Stimulated activated naive B cell treated with anti-CD40 and anti-IgM and Interleukin-4, amounts not matched to agents 10 μg/mL and 1 μg/mL and 100 μg/mL, for 72 hours (primary cell): ENCODE measurements around the gene SPRED1.
A peak's percentile ranks its signal among the peaks of the same experiment; 100 is the strongest.

Experiments
- ATAC-seq, 2 donors: fragments of 150-1000 bp; cut with Tn5 transposase; replicated peaks; 2 replicates each; pipeline ENCODE4 v1.10.0; 2021; ENCODE audit warnings: moderate library complexity in 1 of 2
- DNase-seq: peaks from one replicate; pipeline ENCODE4 v3.0.0; 2021
- H3K27ac Mint-ChIP-seq: one replicate; pipeline ENCODE4 v1.8.0; 2022; ENCODE audit warnings: mild to moderate bottlenecking, mixed read lengths
- H3K27me3 Mint-ChIP-seq, 2 donors: one replicate each; pipeline ENCODE4 v1.8.0; 2022; ENCODE audit warnings: mixed read lengths in 2 of 2
- H3K36me3 Mint-ChIP-seq, 2 donors: one replicate each; pipeline ENCODE4 v1.8.0; 2022; ENCODE audit warnings: mixed read lengths in 2 of 2, mild to moderate bottlenecking in 1 of 2
- H3K4me1 Mint-ChIP-seq, 2 donors: one replicate each; pipeline ENCODE4 v1.8.0; 2022; ENCODE audit warnings: mixed read lengths in 2 of 2, mild to moderate bottlenecking in 1 of 2
- H3K4me3 Mint-ChIP-seq, 2 donors: one replicate each; pipeline ENCODE4 v1.8.0; 2022; ENCODE audit warnings: mild to moderate bottlenecking in 2 of 2, mixed read lengths in 2 of 2, moderate library complexity in 1 of 2
- H3K9me3 Mint-ChIP-seq, 2 donors: one replicate each; pipeline ENCODE4 v1.8.0; 2022; ENCODE audit warnings: mixed read lengths in 2 of 2, mild to moderate bottlenecking in 1 of 2

Gene SPRED1

DNA sequence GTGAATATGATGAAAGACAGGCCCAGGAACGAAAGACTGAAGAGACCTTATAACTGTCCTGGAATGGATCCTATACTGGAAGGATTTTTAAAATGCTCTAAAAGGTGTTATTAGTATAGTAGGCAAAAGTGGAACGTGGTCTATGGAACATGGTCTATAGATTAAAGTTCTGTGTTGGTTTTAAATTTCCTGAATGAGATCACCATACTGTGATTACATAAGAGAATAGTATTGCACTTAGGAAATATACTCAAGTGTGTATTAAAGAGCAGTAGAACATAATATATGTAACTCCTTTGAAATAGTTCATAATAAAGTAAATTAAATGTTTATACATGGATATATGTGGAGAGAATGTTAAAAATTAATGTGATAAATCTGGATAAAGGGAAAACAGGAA lies 68.2 kb downstream of the SPRED1 start:
- H3K27ac Mint-ChIP-seq = no peak overlapping the region
- no peaks in the 10 kb centered on the region for H3K27me3 Mint-ChIP-seq
- H3K4me3 Mint-ChIP-seq = no peak overlapping the region
- no peaks in the 10 kb centered on the region for H3K9me3 Mint-ChIP-seq
- H3K36me3 Mint-ChIP-seq = peaks cover 0 to 4% of the 10 kb centered on the region in 2 donors
- no peak for DNase-seq
- no peak for ATAC-seq
- H3K4me1 Mint-ChIP-seq = peaks cover 0 to 4% of the 10 kb centered on the region in 2 donors

DNA sequence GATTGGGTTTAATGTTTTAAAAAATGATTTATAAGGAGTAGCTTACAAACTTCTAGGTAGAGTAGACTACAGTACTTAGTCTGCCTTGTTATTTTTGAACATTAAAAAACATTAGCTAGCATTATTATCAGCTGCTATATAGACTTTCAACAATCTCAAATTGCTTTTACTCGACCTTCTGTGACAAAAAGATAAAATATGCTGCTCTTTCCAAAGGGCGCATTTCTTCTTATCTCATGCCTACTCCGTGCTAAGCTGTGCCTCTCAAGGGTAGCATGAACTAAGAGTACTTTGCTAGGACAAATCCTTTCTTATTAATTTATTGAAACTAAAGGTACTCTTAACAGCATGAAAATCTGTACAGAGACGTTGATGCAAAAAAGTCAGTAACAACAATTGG lies 71.3 kb downstream of the SPRED1 start:
- H3K4me3 Mint-ChIP-seq = no peak overlapping the region
- H3K27me3 Mint-ChIP-seq = no peaks in the 10 kb centered on the region
- H3K9me3 Mint-ChIP-seq = no peaks in the 10 kb centered on the region
- peaks cover 0 to 4% of the 10 kb centered on the region in 2 donors for H3K4me1 Mint-ChIP-seq
- H3K36me3 Mint-ChIP-seq = peaks cover 4 to 10% of the 10 kb centered on the region in 2 donors
- H3K27ac Mint-ChIP-seq = no peak overlapping the region
- DNase-seq (no peak), ATAC-seq (no peak)

DNA sequence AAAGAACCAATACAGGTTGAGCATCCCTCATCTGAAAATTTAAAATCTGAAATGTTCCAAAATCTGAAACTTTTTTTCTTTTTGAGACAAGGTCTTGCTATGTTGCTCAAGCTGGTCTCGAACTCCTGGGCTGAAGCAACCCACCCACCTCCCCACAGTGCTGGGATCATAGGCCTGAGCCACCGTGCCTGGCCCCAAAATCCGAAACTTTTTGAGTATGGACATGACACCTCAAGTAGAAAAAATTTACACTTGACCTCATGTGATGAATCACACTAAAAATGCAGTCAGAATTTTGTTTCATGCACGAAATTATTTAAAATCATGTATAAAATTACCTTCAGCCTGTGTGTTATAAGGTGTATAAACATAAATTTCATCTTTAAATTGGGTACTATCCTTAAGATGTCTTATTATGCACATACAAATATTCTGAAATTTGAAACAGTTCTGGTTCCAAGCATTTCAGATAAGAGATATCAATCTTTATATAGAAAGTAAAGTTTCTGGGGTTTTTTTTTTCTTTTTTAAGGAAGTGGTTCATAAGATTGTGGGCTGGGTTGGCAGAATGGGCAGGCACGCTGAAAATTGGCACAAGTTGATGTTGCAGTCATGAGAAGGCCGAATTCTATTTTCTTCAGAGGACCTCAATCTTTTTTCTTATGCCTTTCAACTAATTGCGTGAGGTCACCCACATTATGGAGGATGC lies 72.5 kb downstream of the SPRED1 start:
- H3K4me3 Mint-ChIP-seq = no peak overlapping the region
- no peaks in the 10 kb centered on the region for H3K27me3 Mint-ChIP-seq
- no peak overlapping the region for H3K27ac Mint-ChIP-seq
- peaks cover 0 to 4% of the 10 kb centered on the region in 2 donors for H3K4me1 Mint-ChIP-seq
- ATAC-seq (peak; percentile 36 to 52), DNase-seq (no peak)
- H3K36me3 Mint-ChIP-seq = peaks cover 4 to 10% of the 10 kb centered on the region in 2 donors
- no peaks in the 10 kb centered on the region for H3K9me3 Mint-ChIP-seq

DNA sequence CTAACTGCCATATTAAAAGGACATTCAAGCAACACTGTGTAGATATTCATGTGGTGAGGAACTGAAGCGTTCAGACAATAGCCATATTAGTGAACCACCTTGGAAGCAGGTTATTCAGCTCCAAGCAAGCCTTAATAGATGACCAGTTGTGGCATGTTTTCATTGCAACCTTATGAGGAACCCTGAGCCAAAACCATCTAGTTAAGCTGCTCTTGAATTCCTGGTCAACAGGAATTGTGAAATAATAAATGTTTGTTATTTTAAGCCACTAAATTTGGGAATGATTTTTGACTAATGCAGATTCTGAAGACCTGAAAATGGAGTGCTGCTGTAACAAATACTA lies 73.0 kb downstream of the SPRED1 start:
- Mint-ChIP-seq H3K27me3 (no peaks in the 10 kb centered on the region), H3K9me3 (no peaks in the 10 kb centered on the region), H3K4me1 (peaks cover 0 to 4% of the 10 kb centered on the region in 2 donors), H3K27ac (no peak overlapping the region), H3K36me3 (peaks cover 4 to 10% of the 10 kb centered on the region in 2 donors), H3K4me3 (no peak overlapping the region)
- ATAC-seq = no peak
- no peak for DNase-seq

DNA sequence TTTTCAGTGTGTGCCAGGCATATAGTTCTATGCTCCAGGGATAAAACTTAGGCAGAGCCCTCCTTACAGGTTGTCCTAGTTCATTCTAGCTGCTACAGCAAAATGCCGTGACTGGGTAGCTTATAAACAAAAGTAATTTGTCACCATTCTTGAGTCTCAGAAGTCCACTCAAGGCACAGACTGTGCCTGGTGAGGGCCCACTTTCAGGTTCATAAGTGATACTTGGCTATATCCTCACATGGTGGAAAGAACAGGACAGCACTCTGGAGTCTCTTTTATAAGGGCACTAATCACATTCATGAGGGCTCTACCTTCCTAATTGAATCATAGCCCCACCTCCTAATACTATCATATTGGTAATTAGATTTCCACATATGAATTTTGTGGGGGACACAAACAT lies 80.1 kb downstream of the SPRED1 start:
- H3K4me1 Mint-ChIP-seq = no peaks in the 10 kb centered on the region
- H3K36me3 Mint-ChIP-seq = peaks cover 0 to 1% of the 10 kb centered on the region in 2 donors
- H3K4me3 Mint-ChIP-seq = no peak overlapping the region
- ATAC-seq = no peak
- no peaks in the 10 kb centered on the region for H3K9me3 Mint-ChIP-seq
- DNase-seq = no peak
- H3K27ac Mint-ChIP-seq = no peak overlapping the region
- no peaks in the 10 kb centered on the region for H3K27me3 Mint-ChIP-seq

DNA sequence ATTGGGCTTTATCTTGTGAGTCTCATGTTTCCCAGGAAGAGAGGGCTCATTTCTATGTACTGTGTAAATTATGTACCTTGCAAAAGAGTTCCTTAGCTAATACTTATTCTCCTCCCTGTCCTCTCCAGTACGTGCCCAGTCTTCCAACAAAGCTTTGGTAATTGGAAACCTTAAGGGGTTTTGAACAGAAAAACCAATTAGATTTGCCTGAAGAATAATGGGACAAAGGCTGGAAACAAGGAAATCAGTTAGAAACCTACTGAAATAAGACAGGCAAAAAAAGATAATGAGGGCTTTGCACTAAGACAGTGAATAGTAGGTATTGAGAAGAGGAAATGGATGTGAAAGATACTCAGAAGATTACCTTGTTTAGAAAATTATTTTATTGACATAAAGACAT lies 82.5 kb downstream of the SPRED1 start:
- no peaks in the 10 kb centered on the region for H3K4me1 Mint-ChIP-seq
- no peak for DNase-seq
- no peaks in the 10 kb centered on the region for H3K9me3 Mint-ChIP-seq
- H3K36me3 Mint-ChIP-seq = peaks cover 0 to 1% of the 10 kb centered on the region in 2 donors
- H3K27ac Mint-ChIP-seq = no peak overlapping the region
- no peak for ATAC-seq
- H3K4me3 Mint-ChIP-seq = no peak overlapping the region
- no peaks in the 10 kb centered on the region for H3K27me3 Mint-ChIP-seq

DNA sequence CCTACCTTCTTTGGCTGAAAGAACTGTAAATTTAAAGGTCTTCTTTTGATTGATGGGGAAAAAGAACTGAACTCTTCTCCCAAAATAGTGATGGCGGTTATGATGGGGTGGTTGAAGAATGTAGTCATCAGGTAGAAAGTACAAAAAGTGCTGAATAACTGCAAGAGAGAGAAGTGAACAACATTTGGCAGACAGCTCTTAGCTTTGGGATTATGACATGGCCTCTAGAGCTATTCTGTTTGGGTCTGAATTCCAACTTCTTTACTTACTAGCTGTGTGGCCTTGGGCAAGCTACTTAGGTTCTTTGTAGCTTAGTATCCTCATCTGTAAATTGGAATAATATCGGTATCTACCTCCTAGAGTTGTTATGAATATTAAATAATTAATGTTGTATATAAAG lies 91.7 kb downstream of the SPRED1 start:
- H3K27ac Mint-ChIP-seq = no peak overlapping the region
- ATAC-seq = no peak
- H3K27me3 Mint-ChIP-seq = no peaks in the 10 kb centered on the region
- H3K9me3 Mint-ChIP-seq = no peaks in the 10 kb centered on the region
- peaks cover 0 to 10% of the 10 kb centered on the region in 2 donors for H3K36me3 Mint-ChIP-seq
- no peak for DNase-seq
- H3K4me3 Mint-ChIP-seq = no peak overlapping the region
- no peaks in the 10 kb centered on the region for H3K4me1 Mint-ChIP-seq

DNA sequence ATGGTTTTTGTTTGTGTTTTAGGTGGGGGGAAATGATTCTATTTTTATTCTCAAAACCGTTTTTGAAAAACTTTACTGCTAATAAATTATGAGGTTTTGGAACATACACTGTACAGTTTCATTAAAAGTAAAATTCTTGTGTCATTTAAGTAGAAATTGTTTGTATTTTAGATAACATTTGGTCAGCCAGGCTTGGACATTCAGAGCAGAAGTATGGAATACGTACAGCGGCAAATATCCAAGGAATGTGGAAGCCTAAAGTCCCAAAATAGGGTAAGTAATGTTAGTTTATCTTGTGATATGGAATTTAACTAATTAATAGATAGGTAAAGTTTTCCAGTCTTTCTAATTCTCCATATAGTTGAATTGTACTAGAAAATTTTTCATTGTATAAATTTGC lies 96.6 kb downstream of the SPRED1 start:
- Mint-ChIP-seq H3K4me3 (no peak overlapping the region), H3K27me3 (no peaks in the 10 kb centered on the region), H3K4me1 (no peaks in the 10 kb centered on the region), H3K36me3 (peaks cover 8 to 9% of the 10 kb centered on the region in 2 donors), H3K27ac (no peak overlapping the region), H3K9me3 (no peaks in the 10 kb centered on the region)
- ATAC-seq (no peak), DNase-seq (no peak)

DNA sequence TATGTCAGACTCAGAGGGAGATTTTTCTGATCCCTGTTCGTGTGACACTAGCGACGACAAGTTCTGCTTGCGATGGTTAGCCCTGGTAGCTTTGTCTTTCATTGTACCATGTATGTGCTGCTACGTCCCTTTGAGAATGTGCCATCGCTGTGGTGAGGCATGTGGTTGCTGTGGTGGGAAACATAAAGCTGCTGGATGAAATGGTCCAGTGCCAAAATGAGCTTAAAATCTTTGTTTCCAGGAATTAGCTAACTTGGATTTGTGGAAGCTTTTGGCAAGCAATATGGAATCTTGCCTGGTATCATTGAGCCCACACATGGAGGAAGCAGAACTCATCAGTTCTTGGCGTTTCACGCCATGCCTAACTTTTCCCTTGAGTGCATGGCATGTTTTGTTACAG lies 98.8 kb downstream of the SPRED1 start:
- H3K9me3 Mint-ChIP-seq = no peaks in the 10 kb centered on the region
- H3K4me3 Mint-ChIP-seq = no peak overlapping the region
- ATAC-seq (no peak), DNase-seq (no peak)
- H3K4me1 Mint-ChIP-seq = no peaks in the 10 kb centered on the region
- H3K27ac Mint-ChIP-seq = no peak overlapping the region
- peaks cover 9 to 10% of the 10 kb centered on the region in 2 donors for H3K36me3 Mint-ChIP-seq
- H3K27me3 Mint-ChIP-seq = no peaks in the 10 kb centered on the region

DNA sequence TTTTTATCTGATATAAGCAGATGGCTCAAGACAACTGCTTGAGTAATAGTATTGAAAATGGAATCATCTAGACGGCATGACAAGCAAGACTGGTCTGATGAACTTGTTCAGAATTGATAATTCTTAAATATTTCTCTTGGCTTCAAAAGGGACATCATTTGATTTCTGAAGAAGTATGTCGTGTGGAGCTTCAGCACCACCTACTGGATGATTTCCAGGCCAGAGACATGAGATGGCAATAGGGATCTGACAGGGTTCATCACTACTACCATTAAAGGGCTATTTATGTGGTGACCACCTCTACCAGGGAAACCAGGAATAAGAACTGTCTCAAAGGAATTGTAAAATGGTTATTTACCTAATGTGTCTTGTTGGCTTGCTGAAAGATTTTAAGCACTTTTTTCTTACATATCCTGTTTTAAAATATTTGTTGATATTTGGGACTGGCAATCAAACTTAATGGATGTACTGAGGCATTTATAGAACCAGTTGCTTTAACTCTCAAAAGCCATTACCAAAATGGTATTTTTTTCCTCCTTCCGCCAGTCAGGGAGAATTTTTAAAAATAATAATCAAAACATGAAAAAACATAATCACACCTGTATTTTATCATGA lies 101.8 kb downstream of the SPRED1 start:
- no peak overlapping the region for H3K27ac Mint-ChIP-seq
- no peaks in the 10 kb centered on the region for H3K9me3 Mint-ChIP-seq
- DNase-seq (peak; percentile 42), ATAC-seq (peak; percentile 74 to 75)
- H3K36me3 Mint-ChIP-seq = peaks cover 8 to 9% of the 10 kb centered on the region in 2 donors
- no peak overlapping the region for H3K4me3 Mint-ChIP-seq
- no peaks in the 10 kb centered on the region for H3K4me1 Mint-ChIP-seq
- no peaks in the 10 kb centered on the region for H3K27me3 Mint-ChIP-seq

DNA sequence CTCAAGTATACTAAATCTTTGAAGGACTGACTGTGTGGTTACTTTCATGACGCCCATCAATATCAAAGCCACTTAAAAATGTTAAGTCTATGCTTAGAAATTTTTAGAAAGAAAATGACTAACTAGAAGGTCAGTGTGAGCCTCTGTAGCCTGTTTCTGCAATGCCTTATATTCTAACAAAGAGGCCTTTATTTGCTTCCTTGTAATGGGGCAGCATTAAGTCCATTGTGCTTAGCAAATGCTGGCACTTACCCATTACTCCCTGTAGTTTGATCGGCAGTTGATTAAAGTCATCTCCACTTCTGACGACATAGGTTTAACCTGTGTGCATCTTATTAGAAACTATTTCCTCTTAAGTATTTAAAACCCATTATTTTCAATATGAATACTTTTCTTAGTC lies 109.7 kb downstream of the SPRED1 start:
- no peaks in the 10 kb centered on the region for H3K36me3 Mint-ChIP-seq

DNA sequence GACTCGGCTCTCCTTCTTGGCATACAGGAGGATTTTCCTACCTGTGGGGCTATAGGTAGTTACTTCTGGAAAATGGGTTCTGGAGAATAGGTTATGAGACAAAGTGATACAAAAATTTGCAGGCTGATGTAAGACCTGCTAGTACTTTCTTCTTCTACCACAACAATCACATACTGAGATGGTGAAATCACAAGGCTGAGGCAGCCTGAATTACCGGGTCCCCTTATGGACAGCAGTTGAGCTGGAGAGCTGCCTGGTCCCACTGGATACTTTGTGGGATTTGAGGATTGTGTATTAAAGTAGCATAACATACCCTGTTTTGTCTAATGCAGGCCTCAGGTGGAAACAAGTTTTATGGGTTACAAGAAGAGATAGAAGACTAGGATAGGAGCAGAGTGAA lies 114.8 kb downstream of the SPRED1 start:
- Mint-ChIP-seq H3K9me3 (no peaks in the 10 kb centered on the region), H3K27me3 (peaks cover 7 to 21% of the 10 kb centered on the region in 2 donors), H3K4me1 (no peaks in the 10 kb centered on the region), H3K27ac (no peak overlapping the region), H3K36me3 (no peaks in the 10 kb centered on the region), H3K4me3 (no peak overlapping the region)
- no peak for ATAC-seq
- DNase-seq = no peak

More for the DNA sequence above, 109.7 kb downstream of the SPRED1 start:
- peaks cover 7 to 18% of the 10 kb centered on the region in 2 donors for H3K27me3 Mint-ChIP-seq
- ATAC-seq (no peak), DNase-seq (no peak)
- no peaks in the 10 kb centered on the region for H3K4me1 Mint-ChIP-seq
- H3K27ac Mint-ChIP-seq = no peak overlapping the region
- H3K4me3 Mint-ChIP-seq = no peak overlapping the region
- H3K9me3 Mint-ChIP-seq = no peaks in the 10 kb centered on the region

DNA sequence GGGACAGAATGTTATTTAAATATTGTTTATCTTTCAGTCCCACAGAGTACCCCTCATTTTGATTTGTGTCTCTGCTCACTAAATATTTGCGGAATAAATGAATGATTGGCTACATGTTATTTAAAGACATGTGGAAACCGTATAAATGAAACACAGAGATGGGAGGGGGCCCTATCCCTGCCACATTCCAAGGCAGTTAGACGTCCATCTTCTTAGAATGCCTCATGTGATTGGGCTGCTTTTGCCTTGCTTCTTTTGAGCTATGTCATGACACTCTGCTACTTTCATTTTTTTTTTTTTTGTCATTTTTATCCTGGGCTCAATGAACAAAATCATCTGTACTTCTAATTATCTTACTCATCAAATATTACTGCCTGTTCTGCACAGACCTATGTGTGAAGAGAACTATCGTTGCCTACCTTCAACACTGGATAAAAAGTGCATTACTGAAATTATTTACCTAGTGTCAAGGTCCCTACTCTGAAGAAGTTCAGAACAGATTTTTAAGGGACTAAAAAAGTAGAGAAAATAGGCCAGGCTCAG lies 117.4 kb downstream of the SPRED1 start:
- H3K36me3 Mint-ChIP-seq = no peaks in the 10 kb centered on the region
- no peak overlapping the region for H3K27ac Mint-ChIP-seq
- H3K27me3 Mint-ChIP-seq = peaks cover 12 to 20% of the 10 kb centered on the region in 2 donors
- ATAC-seq (no peak), DNase-seq (no peak)
- no peak overlapping the region for H3K4me3 Mint-ChIP-seq
- peaks cover 0 to 3% of the 10 kb centered on the region in 2 donors for H3K9me3 Mint-ChIP-seq
- H3K4me1 Mint-ChIP-seq = no peaks in the 10 kb centered on the region

DNA sequence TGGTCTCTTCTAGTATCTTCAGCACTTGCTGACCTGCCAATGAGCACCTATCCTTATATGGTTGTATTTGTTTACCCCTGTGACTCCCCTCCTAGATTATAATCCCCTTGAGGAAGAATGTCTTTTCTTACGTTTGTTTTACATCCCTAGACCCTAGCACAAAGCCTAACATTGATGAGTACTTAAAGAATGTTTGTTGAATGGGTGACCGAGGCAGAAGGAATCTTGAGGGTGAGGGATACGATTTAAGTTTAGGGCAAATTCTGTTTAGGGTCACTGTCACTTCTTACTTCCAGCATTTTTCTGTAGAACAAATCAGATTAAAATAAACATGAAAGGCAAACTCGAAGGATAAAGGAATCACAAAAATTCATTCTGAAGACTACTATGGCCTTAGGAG lies 120.4 kb downstream of the SPRED1 start:
- DNase-seq = no peak
- no peak overlapping the region for H3K4me3 Mint-ChIP-seq

DNA sequence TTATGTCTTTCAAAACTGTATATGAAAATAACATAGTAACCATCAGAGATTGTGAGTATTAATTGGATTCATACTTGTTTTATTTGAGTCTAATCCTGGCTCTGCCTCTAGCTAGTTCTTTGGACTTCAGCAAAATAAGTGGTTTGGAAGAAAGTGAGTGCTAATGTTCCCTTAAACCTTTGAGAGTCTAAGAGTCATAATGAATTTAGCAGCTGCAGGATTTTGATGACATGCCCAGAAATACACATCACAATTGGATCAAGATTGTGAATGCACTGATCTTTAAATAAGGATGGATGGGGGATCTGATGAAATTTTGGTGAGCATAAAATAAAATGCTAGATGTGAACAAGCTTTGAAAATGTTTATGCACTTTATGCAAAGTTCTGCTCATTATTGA lies 121.4 kb downstream of the SPRED1 start:
- Mint-ChIP-seq H3K36me3 (no peaks in the 10 kb centered on the region), H3K9me3 (peaks cover 0 to 3% of the 10 kb centered on the region in 2 donors), H3K4me3 (no peak overlapping the region), H3K27ac (no peak overlapping the region), H3K27me3 (peaks cover 19 to 30% of the 10 kb centered on the region in 2 donors), H3K4me1 (no peaks in the 10 kb centered on the region)
- DNase-seq = no peak
- ATAC-seq = no peak

More for the DNA sequence above, 120.4 kb downstream of the SPRED1 start:
- ATAC-seq = no peak
- Mint-ChIP-seq H3K9me3 (peaks cover 0 to 3% of the 10 kb centered on the region in 2 donors), H3K27ac (no peak overlapping the region), H3K27me3 (peaks cover 18 to 23% of the 10 kb centered on the region in 2 donors), H3K36me3 (no peaks in the 10 kb centered on the region), H3K4me1 (no peaks in the 10 kb centered on the region)
